Measurements from ENCODE around the gene PVALEF. TPM values are rescaled to one million over a fixed set of nuclear protein-coding genes. Genes with fewer than 3 reads are reported as not detected.

PVALEF gene
- total and polyA plus RNA-seq, 2 of the 8 experiments (the other 6 are each of a cell fraction or from before 2014, with no cell fraction given) = 0.03 TPM; not detected in 1

DNA sequence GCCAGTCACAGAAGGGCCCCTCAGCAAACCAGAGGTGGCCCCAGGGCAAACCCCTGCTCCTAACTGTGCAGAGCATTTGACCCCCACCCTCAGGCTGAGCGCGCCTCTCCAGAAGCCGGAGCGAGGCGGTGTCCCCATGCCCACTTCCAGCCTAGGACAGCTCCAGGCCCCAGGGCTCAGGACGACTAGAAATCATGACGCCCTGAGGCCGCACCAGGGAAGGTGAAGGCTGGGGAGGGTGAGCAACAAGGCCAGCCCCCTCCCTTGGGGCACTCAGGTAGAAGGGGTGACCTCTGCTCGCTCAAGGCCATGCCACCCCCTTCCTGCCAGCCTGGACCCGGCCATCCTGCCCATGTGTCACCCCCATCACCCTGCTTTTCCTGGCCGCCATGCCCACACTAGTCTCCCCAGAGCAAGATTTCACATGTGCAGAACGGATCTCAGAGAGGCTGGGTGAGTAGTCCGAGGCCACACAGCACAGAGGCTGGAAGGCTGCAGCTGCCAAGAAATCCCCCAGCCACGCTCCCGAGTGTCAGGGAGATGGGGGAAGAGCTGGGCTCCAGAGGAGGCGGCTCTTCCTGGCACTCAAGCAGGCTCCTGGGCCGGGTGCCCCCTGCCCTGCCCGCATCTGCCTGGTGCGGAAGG lies 2.1 kb upstream of the PVALEF start:
- Histone ChIP-seq H2BK20ac (ENCODE audit: low read length) (no peak overlapping the region), H4K91ac (replicated peaks; ENCODE audit: insufficient read length, low read length) (no peak overlapping the region), H2BK12ac (ENCODE audit: low read depth, low read length) (no peak overlapping the region), H3K4me3 (ENCODE audit: extremely low read depth in 1 of 4, insufficient read depth in 2 of 4, low read depth in 3 of 4, low read length in 4 of 4) (no peak overlapping the region), H3K14ac (ENCODE audit: insufficient read length) (no peak overlapping the region), H2AK5ac (ENCODE audit: low read depth, low read length) (no peak overlapping the region), H2AFZ (ENCODE audit: low read length) (no peak overlapping the region), H3K79me1 (ENCODE audit: low read depth, low read length) (no peaks in the 10 kb centered on the region), H3K23ac (ENCODE audit: insufficient read length) (no peak overlapping the region), H4K8ac (ENCODE audit: extremely low read depth, insufficient read depth, low read length) (no peak overlapping the region), H3K18ac (ENCODE audit: extremely low read depth, low read length) (no peak overlapping the region), H3K79me2 (ENCODE audit: control insufficient read depth in 1 of 2, insufficient read depth in 2 of 2, low read length in 2 of 2) (no peaks in the 10 kb centered on the region), H2BK120ac (replicated peaks; ENCODE audit: low read depth, low read length) (no peak overlapping the region), H3K23me2 (ENCODE audit: low read depth, low read length) (peaks cover 5% of the 10 kb centered on the region; the same call in 1 of the 2 replicates), H2BK15ac (ENCODE audit: low read length) (no peak overlapping the region), H4K20me1 (replicated peaks in 1 of 2; ENCODE audit: control insufficient read depth in 1 of 2, insufficient read depth in 2 of 2, low read length in 2 of 2) (peaks cover 0 to 2% of the 10 kb centered on the region in 2 experiments), H3K56ac (replicated peaks; ENCODE audit: insufficient read length, low read depth, low read length) (no peak overlapping the region), H4K5ac (ENCODE audit: insufficient read length, low read depth, low read length) (no peak overlapping the region), H3K4me1 (replicated peaks in 1 of 4; ENCODE audit: control insufficient read depth in 3 of 4, insufficient read depth in 4 of 4, low read length in 3 of 4) (peaks cover 0 to 12% (median 3%) of the 10 kb centered on the region in 4 experiments; a peak in 4 of 7 replicates), H3K27me3 (replicated peaks in 1 of 4; ENCODE audit: control insufficient read depth in 3 of 4, extremely low read depth in 1 of 4, insufficient read depth in 3 of 4, low read length in 3 of 4) (peaks cover 0 to 7% (median 4%) of the 10 kb centered on the region in 4 experiments; a peak in 5 of 7 replicates), H3K4ac (replicated peaks; ENCODE audit: insufficient read length, low read depth, low read length) (no peak overlapping the region), H3K9me3 (ENCODE audit: insufficient read depth in 2 of 2, low read depth in 1 of 2, low read length in 1 of 2) (no peaks in the 10 kb centered on the region), H3K27ac (ENCODE audit: low read depth, low read length) (no peak overlapping the region), H2BK5ac (ENCODE audit: low read depth, low read length) (no peak overlapping the region), H3K36me3 (ENCODE audit: control insufficient read depth in 2 of 4, insufficient read depth in 4 of 4, low read length in 3 of 4) (no peaks in the 10 kb centered on the region), H3K4me2 (ENCODE audit: insufficient read depth in 1 of 2, low read depth in 2 of 2, low read length in 2 of 2) (no peak overlapping the region), H3K9ac (replicated peaks in 1 of 4; ENCODE audit: extremely low read depth in 1 of 4, low read depth in 3 of 4, low read length in 3 of 4) (no peak overlapping the region)
- DNase-seq (ENCODE audit: low read depth in 1 of 2, low spot score in 2 of 2) (no peak), FAIRE-seq (no peak)
- no peak for TF ChIP-seq TAF1 (IDR thresholded peaks at IDR 0.05; ENCODE audit: low read depth, low read length)
- TF ChIP-seq, protein P1, sequence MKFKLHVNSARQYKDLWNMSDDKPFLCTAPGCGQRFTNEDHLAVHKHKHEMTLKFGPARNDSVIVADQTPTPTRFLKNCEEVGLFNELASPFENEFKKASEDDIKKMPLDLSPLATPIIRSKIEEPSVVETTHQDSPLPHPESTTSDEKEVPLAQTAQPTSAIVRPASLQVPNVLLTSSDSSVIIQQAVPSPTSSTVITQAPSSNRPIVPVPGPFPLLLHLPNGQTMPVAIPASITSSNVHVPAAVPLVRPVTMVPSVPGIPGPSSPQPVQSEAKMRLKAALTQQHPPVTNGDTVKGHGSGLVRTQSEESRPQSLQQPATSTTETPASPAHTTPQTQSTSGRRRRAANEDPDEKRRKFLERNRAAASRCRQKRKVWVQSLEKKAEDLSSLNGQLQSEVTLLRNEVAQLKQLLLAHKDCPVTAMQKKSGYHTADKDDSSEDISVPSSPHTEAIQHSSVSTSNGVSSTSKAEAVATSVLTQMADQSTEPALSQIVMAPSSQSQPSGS (IDR thresholded peaks at IDR 0.05; ENCODE audit: low read length) = no peak
- TF ChIP-seq SAP30 (IDR thresholded peaks at IDR 0.05; ENCODE audit: insufficient read depth, insufficient replicate concordance, low read length) = no peak
- ChIA-PET CTCF (ENCODE audit: partially characterized antibody) (no interaction called here), POLR2A (ENCODE audit: partially characterized antibody) (interaction anchor here (0.7 to 1.5 kb wide), 2 partner anchors 22 to 121 kb away, joined by 3 read pairs; no protein-coding TSS in a partner anchor)
- WGBS, 2 experiments (ENCODE audit: extremely low coverage in 1 of 2, insufficient coverage in 1 of 2, insufficient read length in 1 of 2, insufficient replicate concordance in 2 of 2, low coverage in 1 of 2, low lambda C conversion rate in 2 of 2, missing lambda C conversion rate in 1 of 2) = 83% methylated on average over 19 of the region's 19 CpGs; no CpG with 5 or more reads in 1 of the 2 experiments
